Stimulated activated CD8-positive, alpha-beta memory T cell treated with anti-CD3 and anti-CD28 coated beads, Interleukin-12 subunit alpha, Interleukin-12 subunit beta, amount 100 ng/mL, for 24 hours (primary cell): Measurements from ENCODE around the gene FAAP24.
"Not testable (repeated sequence)": the region's sequence is repeated elsewhere in the genome, so short reads cannot be mapped to it uniquely, and the experiment has no call there.

ENCODE experiments used
- DNase-seq: peaks from one replicate; pipeline ENCODE4 v3.0.0-alpha.2; 2020; ENCODE audit errors: extremely low read depth

Gene FAAP24, protein sequence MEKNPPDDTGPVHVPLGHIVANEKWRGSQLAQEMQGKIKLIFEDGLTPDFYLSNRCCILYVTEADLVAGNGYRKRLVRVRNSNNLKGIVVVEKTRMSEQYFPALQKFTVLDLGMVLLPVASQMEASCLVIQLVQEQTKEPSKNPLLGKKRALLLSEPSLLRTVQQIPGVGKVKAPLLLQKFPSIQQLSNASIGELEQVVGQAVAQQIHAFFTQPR

DNA sequence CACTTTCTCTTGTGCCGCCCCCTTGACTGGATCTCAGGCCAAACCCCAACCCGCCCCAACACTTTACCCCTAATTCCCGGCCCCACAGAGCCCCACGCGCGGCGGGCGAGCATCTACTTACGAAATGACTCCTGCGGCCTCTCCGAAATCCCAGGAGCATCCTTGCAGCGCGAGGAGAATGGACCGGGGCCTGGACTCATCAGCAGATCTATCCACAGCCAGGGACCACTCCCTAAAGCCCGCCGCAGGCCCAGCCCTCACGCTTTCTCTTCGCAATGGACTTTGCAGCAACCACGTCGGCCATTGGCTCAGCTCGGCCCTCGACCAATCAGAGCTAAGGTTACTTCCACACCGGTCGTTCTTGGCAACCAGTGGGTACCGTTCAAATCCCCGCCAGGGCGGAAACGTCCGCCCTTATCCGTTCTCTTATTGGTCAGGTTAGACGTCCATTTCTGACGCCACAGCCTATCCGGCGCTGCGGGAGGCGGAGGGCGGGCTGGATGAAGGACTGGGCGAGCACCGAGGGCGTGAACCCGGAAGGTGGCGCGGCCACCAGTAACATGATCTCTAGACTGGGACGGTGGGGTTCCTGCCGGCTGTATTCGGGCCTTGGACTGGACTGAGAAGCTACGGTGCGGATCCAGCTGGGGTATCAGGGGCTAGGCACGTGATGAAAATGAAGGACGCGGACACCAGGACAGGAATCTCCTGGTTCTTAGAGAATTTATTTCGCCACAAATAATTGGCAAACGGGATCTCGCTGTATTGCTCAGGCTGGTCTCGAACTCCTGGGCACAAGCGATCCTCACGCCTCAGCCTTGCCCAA, at the start of gene FAAP24, which contains the start of gene CEP89:
Gene FAAP24, plus strand, starts transcription at position 528 of the 826 bp plus-strand sequence. CDS start 955 bp downstream, outside the sequence.
Gene CEP89, minus strand, starts transcription at position 244 of the 826 bp plus-strand sequence. Its CDS starts 84 bp downstream, at position 160.
- peak; percentile 93 for DNase-seq

DNA sequence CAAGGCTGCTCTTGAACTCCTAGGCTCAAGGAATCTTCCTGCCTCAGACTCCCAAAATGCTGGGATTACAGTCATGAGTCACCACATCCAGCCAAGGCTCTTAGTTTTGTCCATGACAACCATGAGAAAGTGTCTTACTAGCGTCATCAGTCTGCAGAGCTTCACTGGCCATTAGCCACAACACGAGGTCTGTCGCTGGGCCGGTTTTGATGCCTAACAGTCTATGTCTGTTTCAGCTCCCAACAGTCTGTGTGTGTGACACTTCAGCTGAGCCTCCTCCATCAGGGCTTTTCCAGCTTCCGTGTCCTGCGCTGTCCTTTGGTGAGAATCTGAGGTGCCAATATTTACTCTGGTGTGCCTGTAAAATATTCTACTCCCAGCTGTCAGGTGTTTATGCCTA, 47.8 kb upstream of the FAAP24 start:
- DNase-seq = no peak

DNA sequence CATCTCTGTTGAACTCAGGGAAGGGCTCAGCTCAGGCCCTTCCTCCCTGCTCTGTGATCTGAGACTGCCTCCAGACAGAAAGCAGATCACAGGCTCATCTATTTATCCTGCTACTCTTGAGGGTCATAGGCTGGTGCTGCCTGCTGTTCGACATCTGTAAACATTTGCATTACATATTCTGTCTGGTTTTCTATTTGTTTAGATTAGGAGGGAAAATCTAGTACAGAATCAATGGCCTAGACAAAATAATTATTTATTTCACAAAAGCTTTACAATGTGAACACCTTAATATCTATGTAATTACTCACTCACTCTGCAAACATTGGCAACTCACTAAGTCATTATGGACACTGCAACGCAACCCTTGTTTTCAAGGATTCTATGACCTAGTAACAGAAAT, 43.2 kb upstream of the FAAP24 start:
- DNase-seq = no peak

DNA sequence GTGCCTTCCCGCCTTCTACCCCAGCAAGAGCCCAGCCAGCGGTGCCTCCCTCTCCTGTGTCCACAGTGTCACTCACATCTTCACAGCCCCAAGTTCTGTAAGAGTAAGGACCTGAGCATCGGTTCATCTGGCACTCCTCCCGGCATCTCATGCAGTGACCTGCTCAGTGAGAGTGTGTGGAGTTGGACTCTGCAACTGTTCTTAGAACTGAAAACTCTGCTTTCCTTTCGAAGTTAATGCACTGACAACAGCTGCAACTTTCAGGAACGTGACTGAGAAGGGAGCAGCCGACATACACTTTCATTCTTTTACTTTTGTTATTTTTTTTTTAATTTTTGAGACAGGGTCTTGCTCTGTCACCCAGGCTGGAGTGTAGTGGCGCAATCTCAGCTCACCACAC, 41.5 kb upstream of the FAAP24 start:
- DNase-seq = no peak

DNA sequence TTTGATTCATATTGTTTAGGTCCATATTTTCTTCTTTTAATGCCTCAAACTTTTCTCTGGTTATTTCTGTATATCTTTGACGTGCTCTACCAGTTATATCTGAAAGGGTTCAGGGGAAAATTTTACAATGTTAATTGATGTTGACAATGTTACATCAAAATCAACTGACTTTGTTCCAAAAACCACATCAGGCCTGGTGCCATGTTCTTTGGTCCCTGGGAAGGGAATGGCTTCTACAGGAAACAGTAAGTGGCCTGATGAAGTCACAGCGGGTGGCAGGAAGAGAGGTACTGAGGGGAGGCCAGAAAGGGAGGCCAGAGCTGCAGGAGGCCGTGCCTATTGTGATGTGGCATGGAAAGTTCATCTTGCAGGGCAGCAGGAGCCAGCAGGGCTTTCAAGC, 38.5 kb upstream of the FAAP24 start:
- no peak for DNase-seq

DNA sequence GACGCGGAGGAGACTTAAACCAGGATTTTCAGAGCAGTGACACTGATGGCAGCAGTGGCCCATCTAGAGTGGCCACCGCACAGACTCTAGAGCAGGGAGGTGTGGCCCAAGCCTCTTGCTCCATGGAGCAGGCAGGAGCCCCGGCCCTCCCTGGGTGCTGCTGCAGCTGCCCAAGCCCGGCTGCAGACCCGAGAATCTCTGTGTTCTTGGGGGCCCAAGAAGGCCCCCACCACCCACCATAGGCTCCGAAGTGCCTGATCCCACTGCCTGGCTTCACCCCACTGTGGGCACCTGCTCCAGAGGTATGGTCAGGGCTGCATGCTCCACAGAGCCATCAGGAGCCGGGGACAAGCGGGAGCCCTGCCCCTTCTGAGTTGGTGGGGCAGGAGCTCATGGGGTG, 36.4 kb upstream of the FAAP24 start:
- DNase-seq = no peak

DNA sequence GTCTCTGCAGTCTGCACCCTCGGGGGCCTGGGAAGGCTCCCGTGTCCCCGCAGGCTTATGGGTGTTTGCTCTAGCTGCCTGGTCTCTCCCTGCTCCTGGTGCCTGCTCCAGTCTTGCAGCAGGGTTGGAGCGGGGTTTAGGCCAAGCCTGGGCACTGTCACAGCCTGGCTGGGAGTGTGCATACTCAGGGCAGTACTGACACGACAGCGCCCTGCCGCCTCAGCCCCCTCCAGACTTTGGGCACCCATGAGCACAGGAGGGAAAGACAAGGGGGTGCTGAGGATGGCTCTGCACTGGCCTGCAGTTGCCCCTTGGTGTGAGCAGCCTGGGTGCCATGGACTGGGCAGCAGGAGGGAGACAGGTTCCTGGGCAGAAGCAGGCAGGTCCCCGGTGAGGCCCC, 36.0 kb upstream of the FAAP24 start:
- DNase-seq = no peak

DNA sequence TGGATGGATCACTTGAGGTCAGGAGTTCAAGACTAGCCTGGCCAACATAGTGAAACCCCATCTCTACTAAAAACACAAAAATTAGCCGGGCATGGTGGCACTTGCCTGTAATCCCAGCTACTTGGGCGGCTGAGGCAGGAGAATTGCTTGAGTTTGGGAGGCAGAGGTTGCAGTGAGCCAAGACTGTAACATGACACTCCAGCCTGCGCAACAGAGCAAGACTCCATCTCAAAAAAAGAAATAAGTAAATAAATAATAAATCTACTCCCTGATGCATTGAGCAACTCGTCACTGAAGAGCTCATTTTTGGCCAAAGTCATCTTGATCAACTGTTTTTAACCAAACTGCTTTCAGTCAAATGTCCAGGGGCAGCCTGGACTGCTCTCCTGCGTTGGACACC, 30.8 kb upstream of the FAAP24 start:
- not testable (repeated sequence) for DNase-seq

DNA sequence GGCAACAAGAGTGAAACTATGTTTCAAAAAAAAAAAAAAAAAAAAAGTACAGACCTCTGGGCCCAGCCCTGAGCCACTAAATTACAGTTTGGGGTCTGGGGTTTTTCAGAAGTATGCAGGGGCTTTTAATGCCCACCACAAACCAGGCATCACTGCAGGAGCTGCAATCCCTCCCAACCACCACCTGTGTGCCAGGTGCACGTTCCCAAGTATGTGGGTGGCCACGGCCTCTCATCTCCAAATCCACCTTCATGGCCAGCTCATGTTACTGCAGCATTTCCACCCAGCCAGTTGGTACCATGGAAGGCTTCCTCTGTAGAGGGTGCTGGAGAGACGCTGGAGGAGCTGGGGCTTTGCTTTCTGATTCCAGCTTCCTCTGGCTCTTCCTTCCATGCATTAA, 26.8 kb upstream of the FAAP24 start:
- no peak for DNase-seq

DNA sequence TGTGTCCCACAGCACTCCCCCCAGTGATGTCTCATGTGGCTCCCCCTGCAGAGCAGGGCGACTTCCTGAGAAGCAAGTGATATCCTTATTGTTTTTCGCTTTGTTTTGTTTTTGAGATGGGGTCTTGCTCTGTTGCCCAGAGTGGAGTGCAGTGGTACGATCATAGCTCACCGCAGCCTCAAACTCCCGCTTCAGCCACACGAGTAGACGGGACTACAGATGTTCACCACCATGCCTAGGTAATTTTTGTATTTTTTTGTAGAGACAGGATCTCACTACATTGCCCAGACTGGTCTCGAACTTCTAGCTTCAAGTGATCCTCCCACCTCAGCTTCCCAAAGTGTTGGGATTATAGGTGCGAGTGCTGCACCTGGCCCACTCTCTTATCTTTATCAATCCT, 5.3 kb upstream of the FAAP24 start:
- DNase-seq = no peak

DNA sequence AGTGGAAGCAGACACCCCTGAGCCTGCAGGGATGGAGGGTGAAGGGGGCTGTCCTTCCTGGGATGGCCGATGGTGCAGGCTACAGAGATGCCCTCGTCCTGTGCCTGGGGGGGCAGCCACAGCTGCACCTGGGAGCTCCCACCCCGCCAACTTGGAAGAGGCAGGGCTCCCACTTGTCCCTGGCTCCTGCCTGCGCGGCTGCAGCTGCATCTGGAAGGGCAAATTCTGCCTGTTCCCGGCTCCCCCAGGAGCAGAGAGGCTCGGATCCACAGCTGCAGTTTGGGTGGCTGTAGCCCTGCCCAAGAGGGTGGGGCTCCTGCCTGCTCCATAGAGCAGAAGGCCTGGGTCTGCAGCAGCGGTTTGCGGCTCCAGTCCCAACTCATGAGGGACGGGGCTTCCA, 2.5 kb upstream of the FAAP24 start:
- DNase-seq = no peak

DNA sequence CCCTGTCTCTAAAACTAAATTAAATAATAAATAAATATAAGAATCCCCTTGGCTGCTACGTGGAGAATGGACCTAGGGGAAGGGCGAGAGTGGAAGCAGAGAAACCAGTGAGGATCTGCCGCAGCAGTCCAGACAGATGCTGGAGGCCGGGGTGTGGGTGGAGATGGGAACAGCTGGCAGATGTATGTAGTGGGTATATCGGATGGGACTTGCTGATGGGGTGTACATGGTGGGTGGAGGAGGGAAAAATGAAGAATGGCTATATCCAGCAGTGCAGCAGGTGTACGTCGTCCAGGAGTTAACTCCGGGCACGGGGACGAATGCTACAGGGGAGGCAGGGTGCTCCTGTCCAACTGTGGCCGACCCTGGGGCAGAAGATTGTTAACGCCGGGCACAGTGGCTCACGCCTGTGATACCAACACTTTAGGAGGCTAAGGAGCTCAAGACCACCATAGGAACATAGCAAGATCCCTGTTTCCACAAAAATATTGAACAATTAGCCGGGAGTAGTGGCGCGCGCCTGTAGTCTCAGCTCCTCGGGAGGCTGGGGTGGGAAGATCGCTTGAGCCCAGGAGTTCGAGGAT, 938 bp upstream of the FAAP24 start:
- no peak for DNase-seq

DNA sequence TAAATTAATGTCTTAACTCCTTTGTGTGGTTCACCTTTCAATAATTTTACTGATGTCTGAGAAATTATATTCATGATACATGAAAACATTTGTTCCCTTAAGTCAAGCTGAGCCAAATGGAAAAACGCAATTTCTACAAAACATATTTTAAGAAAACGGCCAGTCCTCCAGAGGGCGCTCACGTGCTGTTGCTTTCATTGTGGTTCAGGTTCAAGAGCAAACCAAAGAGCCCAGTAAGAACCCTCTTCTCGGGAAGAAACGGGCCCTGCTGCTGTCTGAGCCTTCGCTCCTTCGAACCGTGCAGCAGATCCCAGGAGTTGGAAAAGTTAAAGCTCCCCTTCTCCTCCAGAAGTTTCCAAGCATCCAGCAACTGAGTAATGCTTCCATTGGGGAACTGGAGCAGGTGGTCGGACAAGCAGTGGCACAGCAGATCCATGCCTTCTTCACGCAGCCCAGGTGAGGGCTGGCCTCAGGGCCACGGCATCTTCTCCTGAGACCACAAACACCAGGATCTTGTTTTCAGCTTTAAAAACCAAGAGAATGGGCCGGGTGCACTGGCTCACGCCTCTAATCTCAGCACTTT, 4.3 kb downstream of the FAAP24 start:
- no peak for DNase-seq

DNA sequence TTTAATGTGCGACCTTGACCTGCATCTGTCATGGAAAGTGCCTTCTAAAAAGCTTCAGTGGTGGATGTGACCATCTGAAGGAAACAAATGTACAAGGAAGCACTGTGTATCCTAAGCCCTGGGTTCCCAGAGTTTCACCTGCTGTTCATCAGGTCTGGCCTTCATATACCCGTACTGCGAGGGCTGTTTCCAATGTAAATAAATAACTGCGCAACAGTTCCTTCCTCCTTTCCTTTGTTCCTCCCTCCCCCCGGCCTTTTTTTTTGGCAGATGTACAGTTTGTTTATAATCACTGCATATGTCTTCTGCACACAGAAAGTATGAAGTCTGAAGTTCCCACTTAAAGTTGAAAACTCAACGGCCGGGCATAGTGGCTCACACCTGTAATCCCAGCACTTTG, 5.2 kb downstream of the FAAP24 start:
- DNase-seq = no peak

DNA sequence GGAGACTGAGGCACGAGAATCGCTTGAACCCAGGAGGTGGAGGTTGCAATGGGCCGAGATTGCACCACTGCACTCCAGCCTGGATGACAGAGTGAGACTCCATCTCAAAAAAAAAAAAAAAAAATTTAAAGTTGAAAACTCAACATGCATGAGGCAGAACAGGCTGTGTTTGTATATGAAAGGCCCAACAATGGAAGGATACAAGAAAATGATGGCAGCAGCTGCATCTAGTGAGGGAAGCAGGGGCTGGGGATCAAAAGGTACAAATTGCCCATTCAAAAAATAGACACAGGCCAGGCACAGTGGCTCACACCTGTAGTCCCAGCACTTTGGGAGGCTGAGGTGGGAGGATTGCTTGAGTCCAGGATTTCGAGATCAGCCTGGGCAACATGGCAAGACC, 5.8 kb downstream of the FAAP24 start:
- DNase-seq = not testable (repeated sequence)

DNA sequence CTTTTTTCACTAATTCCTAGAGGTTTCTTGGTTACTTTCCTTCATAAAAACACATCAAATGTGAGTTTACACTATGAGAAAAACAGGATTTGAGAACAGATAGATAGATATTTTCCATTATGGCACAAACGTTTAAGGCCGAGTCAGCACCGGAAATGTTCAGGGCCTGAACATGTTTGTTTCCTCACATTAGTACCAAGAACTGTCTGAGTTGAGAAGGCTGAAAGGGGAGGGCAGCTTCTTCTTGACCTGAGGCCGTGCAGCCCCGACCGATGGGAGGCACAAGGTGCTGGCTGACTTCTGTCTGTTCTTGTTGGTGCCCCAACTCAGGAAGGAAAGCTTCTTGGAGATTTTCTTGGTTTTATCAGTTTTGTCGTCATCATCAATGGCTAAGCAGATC, 7.8 kb downstream of the FAAP24 start:
- not testable (repeated sequence) for DNase-seq

DNA sequence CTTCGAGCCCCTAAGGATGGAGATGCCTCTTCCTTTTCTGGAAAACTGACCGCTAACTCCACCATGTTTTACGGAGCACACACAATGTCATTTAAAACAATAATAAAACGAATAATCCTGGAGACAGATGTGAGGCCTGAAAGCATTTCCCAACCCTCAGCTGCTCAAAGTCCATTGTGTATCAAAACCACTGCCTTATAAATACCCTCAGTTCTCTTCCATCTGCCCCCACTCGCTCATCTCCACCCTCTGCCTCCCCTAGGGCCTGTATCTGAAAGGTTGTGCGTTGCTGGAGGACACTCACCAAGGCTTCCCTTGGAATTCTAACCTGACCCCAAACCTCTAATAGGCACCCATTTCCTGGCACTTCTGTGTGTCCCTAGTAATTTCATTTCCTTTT, 10.4 kb downstream of the FAAP24 start:
- not testable (repeated sequence) for DNase-seq

DNA sequence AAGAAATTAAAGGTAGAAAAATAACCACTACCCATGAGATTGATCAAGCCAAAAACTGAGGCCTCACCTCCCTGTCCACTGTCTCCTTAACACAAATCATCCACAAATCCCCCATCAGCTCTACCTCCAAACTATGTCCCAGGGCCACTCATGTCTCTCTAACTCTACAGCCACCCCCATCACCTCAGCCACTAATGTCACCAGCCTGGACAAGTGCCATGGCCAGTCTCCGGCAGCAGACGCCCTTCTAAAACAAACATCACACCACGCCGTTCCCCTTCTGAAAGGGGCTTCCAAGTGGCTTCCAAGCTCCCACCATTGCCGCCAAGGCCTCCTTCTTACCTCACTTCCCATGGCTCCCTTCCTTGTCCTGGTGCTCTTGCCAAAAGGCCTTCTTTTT, 16.2 kb downstream of the FAAP24 start:
- not testable (repeated sequence) for DNase-seq

DNA sequence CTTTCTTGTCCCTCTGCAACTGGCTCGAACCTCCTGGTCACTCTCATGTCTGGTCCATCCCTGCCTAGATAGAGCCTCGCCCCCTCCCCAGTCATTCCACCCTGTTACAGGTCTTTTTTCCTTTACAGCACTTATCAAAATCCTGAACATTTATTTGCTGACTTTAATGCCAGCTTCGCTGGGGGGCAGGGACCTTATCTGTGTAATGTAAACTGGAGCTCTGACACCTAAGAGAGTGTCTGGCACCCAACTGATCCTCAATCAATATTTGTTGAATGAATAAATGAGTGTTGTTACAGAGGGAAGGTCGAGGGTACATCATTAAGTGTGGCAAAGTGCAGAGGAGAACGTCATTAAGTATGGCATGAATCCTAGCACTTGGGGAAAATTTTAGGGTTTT, 16.7 kb downstream of the FAAP24 start:
- no peak for DNase-seq

DNA sequence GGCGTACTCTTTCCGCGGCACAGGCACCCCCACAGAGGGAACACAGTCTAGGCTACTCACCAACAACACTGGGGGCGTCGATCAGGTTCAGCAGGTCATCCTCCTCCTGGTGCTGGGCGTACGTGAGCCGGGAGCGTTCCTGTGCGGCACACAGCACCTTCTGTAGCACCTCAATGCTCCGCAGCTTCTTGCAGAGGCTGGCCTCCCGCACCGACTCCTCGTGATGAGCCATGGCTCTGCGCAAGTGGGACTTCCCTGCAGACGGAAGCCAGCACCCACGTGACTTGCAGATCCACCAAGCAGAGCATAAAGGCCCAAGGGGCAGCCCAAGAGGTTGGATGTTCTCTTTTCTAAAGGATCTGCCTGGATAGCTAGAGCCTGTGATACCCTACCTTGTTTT, 23.9 kb downstream of the FAAP24 start:
- DNase-seq = not testable (repeated sequence)

DNA sequence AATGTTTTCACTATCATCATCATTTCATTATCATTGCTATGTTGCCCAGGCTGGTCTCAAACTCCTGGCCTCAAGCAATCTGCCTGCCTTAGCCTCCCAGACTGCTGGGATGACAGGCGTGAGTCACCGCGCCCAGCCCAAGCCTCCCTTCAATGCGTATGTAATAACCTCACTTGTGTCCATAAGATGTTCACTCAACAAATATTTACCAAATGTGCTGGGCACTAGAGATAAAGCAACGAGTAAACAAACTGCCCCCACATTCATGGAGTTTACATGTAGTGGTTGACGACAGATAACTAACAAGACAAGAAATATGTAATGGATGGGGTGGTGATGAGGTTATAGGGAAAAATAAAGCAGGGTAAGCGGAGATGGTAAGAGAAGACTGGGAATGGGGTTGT, 25.0 kb downstream of the FAAP24 start:
- not testable (repeated sequence) for DNase-seq

DNA sequence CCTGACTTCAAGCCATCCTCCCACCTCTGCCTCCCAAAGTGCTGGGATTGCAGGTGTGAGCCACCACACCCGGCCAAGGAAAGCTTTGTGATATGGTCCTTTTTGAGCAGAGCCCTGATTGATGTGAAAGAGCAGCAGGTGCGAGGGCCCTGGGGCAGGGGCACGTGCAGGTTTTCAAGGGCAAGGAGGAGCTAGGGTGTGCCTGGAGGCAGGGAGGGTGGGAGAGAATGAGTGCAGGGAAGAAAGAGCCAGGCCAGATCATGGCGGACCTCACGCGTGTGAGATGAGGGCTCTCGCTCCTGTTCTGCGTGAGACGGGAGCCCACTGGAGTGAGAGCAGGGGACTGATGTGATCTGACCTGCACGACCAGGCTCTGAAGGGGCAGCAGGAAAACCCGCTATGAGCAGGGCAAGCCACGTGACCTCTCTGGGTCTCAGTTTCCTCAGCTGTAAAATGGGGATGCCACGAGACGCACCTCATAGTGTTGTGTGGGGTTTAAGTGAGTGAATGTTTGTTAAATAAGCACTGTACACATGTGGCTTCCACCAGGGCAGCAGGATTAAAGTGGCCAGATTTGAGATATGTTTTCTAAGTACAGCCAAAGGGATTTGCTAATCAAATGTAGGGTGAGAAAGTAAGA, 25.8 kb downstream of the FAAP24 start:
- DNase-seq = no peak
